ENCODE measurements around the gene CPNE5.
A peak's percentile ranks its signal among the peaks of the same experiment; 100 is the strongest.

The CPNE5 gene

GRCh38 chr6:36807143-36807542, 32.1 kb downstream of the CPNE5 start:
- no peak for DNase-seq (ENCODE audit: low read depth)

DNA sequence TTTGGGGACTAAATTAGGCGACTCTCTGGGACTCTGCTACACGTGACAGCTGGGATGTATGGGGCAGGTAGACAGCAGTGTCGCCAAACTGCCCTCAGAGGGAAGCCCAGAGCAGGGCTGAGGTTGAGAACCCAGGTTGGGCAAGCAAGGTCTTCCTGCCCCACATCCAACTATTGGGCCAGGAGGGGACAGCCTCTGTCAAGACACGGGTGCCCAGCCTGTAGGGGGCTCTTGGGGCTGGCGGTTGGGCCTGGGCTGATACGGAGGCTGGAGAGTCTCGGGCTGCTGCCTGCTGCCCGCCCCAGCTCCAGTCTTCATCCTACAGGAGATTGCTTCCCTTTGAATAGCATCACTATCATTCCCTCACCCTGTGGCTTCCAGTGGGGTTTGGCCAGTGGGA, 33.3 kb downstream of the CPNE5 start:
- TF ChIP-seq, protein P1, sequence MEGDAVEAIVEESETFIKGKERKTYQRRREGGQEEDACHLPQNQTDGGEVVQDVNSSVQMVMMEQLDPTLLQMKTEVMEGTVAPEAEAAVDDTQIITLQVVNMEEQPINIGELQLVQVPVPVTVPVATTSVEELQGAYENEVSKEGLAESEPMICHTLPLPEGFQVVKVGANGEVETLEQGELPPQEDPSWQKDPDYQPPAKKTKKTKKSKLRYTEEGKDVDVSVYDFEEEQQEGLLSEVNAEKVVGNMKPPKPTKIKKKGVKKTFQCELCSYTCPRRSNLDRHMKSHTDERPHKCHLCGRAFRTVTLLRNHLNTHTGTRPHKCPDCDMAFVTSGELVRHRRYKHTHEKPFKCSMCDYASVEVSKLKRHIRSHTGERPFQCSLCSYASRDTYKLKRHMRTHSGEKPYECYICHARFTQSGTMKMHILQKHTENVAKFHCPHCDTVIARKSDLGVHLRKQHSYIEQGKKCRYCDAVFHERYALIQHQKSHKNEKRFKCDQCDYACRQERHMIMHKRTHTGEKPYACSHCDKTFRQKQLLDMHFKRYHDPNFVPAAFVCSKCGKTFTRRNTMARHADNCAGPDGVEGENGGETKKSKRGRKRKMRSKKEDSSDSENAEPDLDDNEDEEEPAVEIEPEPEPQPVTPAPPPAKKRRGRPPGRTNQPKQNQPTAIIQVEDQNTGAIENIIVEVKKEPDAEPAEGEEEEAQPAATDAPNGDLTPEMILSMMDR (conservative IDR thresholded peaks at IDR 0.05; ENCODE audit: low read depth, low read length): peak; percentile 4
- H3K4me3 ChIP-seq (ENCODE audit: low read length): no peak overlapping the region
- no peak for DNase-seq (ENCODE audit: low read depth)

More at GRCh38 chr6:36807143-36807542, 32.1 kb downstream of the CPNE5 start:
- H3K4me3 ChIP-seq (ENCODE audit: low read length): no peak overlapping the region
- TF ChIP-seq, protein P1 (conservative IDR thresholded peaks at IDR 0.05; ENCODE audit: low read depth, low read length): no peak

GRCh38 chr6:36805096-36805797, 34.0 kb downstream of the CPNE5 start:
- no peak overlapping the region for H3K4me3 ChIP-seq (ENCODE audit: low read length)
- TF ChIP-seq, protein P1 (conservative IDR thresholded peaks at IDR 0.05; ENCODE audit: low read depth, low read length): no peak
- DNase-seq (ENCODE audit: low read depth): no peak

DNA sequence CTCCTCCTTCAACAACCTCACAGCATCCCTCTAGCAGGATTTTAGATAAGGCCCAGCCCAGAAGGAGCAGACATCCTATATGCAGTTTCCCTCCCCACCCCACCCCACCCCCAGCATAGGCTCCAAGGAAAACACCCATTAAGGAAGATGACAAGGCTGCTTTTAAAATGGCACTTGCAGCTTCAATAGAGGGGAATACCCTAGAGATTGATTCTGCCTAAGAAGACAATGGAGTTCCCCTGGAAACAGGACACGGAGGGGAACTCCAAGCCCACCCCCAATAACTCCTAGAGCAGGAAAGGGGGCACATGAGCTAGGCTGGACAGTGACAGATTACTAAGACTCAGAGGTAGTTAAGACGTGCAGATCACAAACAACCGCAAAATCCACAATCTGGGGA, 34.7 kb downstream of the CPNE5 start:
- TF ChIP-seq, protein P1 (conservative IDR thresholded peaks at IDR 0.05; ENCODE audit: low read depth, low read length): no peak
- no peak for DNase-seq (ENCODE audit: low read depth)
- no peak overlapping the region for H3K4me3 ChIP-seq (ENCODE audit: low read length)

GRCh38 chr6:36803908-36804307, 35.3 kb downstream of the CPNE5 start:
- no peak for DNase-seq (ENCODE audit: low read depth)
- TF ChIP-seq, protein P1 (conservative IDR thresholded peaks at IDR 0.05; ENCODE audit: low read depth, low read length): no peak
- no peak overlapping the region for H3K4me3 ChIP-seq (ENCODE audit: low read length)

- H3K4me3 ChIP-seq (ENCODE audit: low read length): no peak overlapping the region
- DNase-seq (ENCODE audit: low read depth): no peak
- TF ChIP-seq, protein P1 (conservative IDR thresholded peaks at IDR 0.05; ENCODE audit: low read depth, low read length): no peak
These were observed 35.8 kb downstream of the CPNE5 start for GRCh38 chr6:36803482-36803881.
